Measurements from ENCODE around the gene EXOC2. TPM values are rescaled to one million over a fixed set of nuclear protein-coding genes. Genes with fewer than 3 reads are reported as not detected.

EXOC2 gene
- polyA plus RNA-seq, 1 donor (not counting 4 experiments of a cell fraction or from before 2014, with no cell fraction given): 28.4 TPM

DNA sequence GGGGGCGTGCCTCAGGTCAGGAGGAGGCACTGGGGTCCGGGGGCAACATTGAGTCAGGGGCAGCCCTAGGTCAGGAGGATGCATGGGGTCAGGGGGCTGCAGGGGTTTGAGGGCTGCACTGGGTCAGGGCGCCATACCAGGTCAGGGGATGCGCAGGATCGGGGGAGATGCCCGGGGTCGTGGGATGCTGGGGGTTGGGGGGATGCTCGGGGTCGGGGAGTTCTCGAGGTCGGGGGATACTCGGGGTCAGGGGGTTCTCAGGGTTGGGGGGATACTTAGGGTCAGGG lies 727 bp upstream of the EXOC2 start:
- Histone ChIP-seq H3K9me3 (ENCODE audit: control insufficient read depth, low read depth, low read length) (no peaks in the 10 kb centered on the region), H2AFZ (ENCODE audit: control insufficient read depth, low read length) (no peak overlapping the region), H3K9ac (ENCODE audit: control insufficient read depth, extremely low read depth, insufficient read depth, low read length) (peak overlapping the region; percentile 85), H3K27ac (ENCODE audit: control insufficient read depth, insufficient read depth, low read length) (no peak overlapping the region), H3K36me3 (ENCODE audit: control insufficient read depth in 2 of 2, extremely low read depth in 1 of 2, insufficient read depth in 2 of 2, low read length in 2 of 2) (peaks cover 3% of the 10 kb centered on the region in 2 experiments), H3K4me3 (ENCODE audit: control insufficient read depth in 2 of 3, extremely low read depth in 1 of 3, insufficient read depth in 2 of 3, low read depth in 1 of 3, low read length in 3 of 3) (peak overlapping the region; percentile 87 to 93 (median 89)), H3K4me2 (ENCODE audit: control insufficient read depth, extremely low read depth, insufficient read depth, low read depth, low read length) (peak overlapping the region; percentile 87), H3K79me2 (ENCODE audit: control insufficient read depth, insufficient read depth, low read length) (peaks cover 37% of the 10 kb centered on the region), H4K20me1 (ENCODE audit: control insufficient read depth, extremely low read depth, insufficient read depth, low read length) (peaks cover 2% of the 10 kb centered on the region), H3K27me3 (ENCODE audit: control insufficient read depth, extremely low read depth, insufficient read depth, low read length) (no peaks in the 10 kb centered on the region), H3K9me1 (ENCODE audit: control insufficient read depth, extremely low read depth, insufficient read depth, low read length) (no peaks in the 10 kb centered on the region), H3K4me1 (ENCODE audit: control insufficient read depth, extremely low read depth, insufficient read depth, low read length) (peaks cover 15% of the 10 kb centered on the region)
- TF ChIP-seq, protein P1, sequence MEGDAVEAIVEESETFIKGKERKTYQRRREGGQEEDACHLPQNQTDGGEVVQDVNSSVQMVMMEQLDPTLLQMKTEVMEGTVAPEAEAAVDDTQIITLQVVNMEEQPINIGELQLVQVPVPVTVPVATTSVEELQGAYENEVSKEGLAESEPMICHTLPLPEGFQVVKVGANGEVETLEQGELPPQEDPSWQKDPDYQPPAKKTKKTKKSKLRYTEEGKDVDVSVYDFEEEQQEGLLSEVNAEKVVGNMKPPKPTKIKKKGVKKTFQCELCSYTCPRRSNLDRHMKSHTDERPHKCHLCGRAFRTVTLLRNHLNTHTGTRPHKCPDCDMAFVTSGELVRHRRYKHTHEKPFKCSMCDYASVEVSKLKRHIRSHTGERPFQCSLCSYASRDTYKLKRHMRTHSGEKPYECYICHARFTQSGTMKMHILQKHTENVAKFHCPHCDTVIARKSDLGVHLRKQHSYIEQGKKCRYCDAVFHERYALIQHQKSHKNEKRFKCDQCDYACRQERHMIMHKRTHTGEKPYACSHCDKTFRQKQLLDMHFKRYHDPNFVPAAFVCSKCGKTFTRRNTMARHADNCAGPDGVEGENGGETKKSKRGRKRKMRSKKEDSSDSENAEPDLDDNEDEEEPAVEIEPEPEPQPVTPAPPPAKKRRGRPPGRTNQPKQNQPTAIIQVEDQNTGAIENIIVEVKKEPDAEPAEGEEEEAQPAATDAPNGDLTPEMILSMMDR (optimal IDR thresholded peaks at IDR 0.05 in 1 of 3, IDR thresholded peaks at IDR 0.05 in 1 of 3, conservative IDR thresholded peaks at IDR 0.05 in 1 of 3; ENCODE audit: extremely low read depth in 1 of 3, insufficient read depth in 2 of 3, low read length in 3 of 3): no peak
- TF ChIP-seq EZH2 (IDR thresholded peaks at IDR 0.05; ENCODE audit: low read length): no peak
- dilution Hi-C loops (cut with MboI; ENCODE audit: extremely low pct_ligation_motif_present, low sequenced_read_pairs): no loop called here
- DNase-seq (ENCODE audit: low read depth, low spot score): no peak
- FAIRE-seq: no peak

DNA sequence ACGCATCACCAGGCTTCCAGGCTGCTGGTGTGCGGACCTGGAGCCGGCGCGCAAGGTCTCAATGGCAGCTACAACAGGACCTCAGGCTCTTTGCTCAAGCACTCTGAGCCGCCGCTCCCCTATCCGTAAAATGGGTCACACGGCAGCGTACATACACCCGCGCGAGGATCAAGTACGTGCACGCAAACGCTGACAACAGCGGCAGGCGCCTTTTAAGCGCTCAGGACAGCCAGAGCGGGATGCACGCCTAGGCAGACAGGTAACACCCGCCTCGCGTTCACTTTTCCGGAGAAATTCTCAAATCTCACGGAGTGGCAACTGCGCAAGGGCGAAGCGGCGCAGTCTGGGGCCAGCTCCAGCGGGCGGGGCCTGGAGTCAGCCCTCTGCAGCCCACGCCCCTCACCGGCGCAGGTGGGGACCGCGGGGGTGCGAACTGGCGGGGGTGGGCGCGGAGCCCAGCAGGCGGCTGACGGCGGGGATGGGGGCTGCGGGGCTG lies 535 bp downstream of the EXOC2 start:
- dilution Hi-C loops (cut with MboI; ENCODE audit: extremely low pct_ligation_motif_present, low sequenced_read_pairs): no loop called here
- peak overlapping the region; percentile 99 for H2AFZ ChIP-seq (ENCODE audit: control insufficient read depth, low read length)
- DNase-seq (ENCODE audit: low read depth, low spot score) (no peak), FAIRE-seq (peak; percentile 63)
- peak overlapping the region; percentile 85 for H3K9ac ChIP-seq (ENCODE audit: control insufficient read depth, extremely low read depth, insufficient read depth, low read length)
- peak overlapping the region; percentile 89 for H3K4me2 ChIP-seq (ENCODE audit: control insufficient read depth, extremely low read depth, insufficient read depth, low read depth, low read length)
- H3K79me2 ChIP-seq (ENCODE audit: control insufficient read depth, insufficient read depth, low read length): peaks cover 50% of the 10 kb centered on the region
- H3K4me1 ChIP-seq (ENCODE audit: control insufficient read depth, extremely low read depth, insufficient read depth, low read length): peaks cover 15% of the 10 kb centered on the region
- no peaks in the 10 kb centered on the region for H3K9me3 ChIP-seq (ENCODE audit: control insufficient read depth, low read depth, low read length)
- peak overlapping the region; percentile 82 for H3K27ac ChIP-seq (ENCODE audit: control insufficient read depth, insufficient read depth, low read length)
- peaks cover 8 to 9% of the 10 kb centered on the region in 2 experiments for H3K36me3 ChIP-seq (ENCODE audit: control insufficient read depth in 2 of 2, extremely low read depth in 1 of 2, insufficient read depth in 2 of 2, low read length in 2 of 2)
- peak overlapping the region; percentile 87 to 93 (median 89) for H3K4me3 ChIP-seq (ENCODE audit: control insufficient read depth in 2 of 3, extremely low read depth in 1 of 3, insufficient read depth in 2 of 3, low read depth in 1 of 3, low read length in 3 of 3)
- no peak for TF ChIP-seq EZH2 (IDR thresholded peaks at IDR 0.05; ENCODE audit: low read length)
- TF ChIP-seq, protein P1 (optimal IDR thresholded peaks at IDR 0.05 in 1 of 3, IDR thresholded peaks at IDR 0.05 in 1 of 3, conservative IDR thresholded peaks at IDR 0.05 in 1 of 3; ENCODE audit: extremely low read depth in 1 of 3, insufficient read depth in 2 of 3, low read length in 3 of 3): no peak
- peaks cover 2% of the 10 kb centered on the region for H4K20me1 ChIP-seq (ENCODE audit: control insufficient read depth, extremely low read depth, insufficient read depth, low read length)
- no peaks in the 10 kb centered on the region for H3K9me1 ChIP-seq (ENCODE audit: control insufficient read depth, extremely low read depth, insufficient read depth, low read length)
- H3K27me3 ChIP-seq (ENCODE audit: control insufficient read depth, extremely low read depth, insufficient read depth, low read length): no peaks in the 10 kb centered on the region

Measured in keratinocyte (primary cell).